GM19455 (cell line): Measurements from ENCODE around the gene MCU.

Experiments used
- ATAC-seq: cut with Tn5 transposase; IDR thresholded peaks from one replicate; pipeline ENCODE4 v1.9.1; 2021; ENCODE audit not compliant: unreplicated experiment

Gene MCU

DNA sequence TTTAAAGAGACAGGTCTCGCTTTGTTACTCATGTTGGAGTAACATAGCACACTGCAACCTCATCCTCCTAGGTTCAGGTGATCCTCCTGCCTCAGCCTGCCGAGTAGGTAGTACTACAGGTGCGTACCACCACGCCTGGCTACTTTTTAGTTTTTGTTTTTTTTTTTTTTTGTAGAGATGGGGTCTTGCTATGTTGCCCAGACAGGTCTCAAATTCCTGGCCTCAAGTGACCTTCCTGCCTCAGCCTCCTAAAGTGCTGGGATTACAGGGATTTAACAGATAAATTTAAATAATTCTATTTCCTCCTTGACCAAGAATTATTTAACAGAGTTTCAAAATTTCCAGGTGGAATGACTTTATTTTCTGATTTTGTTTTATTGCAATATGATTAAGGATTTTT lies 104.6 kb downstream of the MCU start:
- no peak for ATAC-seq

DNA sequence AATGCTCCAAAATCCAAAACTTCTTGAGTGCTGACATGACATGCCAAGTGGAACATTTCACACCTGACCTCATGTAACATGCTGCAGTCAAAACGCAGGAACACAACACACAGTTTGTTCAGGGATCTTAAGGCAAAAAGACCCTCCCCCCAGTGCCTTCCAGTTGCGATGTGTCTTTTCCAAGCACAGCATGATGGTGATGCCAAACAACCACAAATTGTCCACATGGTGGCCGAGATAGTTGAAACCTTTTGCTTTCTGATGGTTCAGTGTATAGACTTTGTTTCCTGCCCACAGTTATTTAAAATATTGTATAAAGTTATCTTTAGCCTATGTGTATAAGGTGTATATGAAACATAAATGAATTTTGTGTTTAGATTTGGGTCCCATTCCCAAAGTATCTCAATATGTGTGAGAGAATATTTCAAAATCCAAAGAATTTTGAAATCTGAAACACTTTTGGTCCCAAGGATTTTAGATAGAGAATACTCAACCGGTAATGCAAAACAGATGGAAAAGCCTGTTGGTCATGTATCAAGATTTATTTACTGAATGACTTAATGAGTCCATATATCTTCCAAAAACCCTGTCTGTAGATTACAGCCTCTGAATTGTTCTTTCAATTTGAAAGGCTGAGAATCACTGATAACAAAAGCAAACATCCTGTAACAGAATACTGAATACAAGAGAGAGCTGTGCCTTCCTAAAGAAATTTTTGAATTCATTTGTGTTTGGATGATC lies 108.2 kb downstream of the MCU start:
- ATAC-seq, result no peak

DNA sequence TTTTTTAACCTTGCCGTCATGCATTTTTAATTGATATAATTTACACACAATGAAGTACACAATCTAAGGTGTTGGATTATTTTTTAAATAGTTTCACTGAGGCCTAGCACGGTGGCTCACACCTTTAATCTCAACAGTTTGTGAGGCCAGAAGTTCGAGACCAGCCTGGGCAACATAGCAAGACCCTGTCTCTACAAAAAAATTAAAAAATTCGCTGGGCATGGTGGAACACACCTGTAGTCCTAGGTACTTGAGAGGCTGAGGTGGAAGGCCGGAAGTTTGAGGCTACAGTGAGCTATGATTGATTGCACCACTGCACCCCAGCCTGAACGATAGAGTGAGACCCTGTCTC lies 108.8 kb downstream of the MCU start:
- ATAC-seq, result no peak

DNA sequence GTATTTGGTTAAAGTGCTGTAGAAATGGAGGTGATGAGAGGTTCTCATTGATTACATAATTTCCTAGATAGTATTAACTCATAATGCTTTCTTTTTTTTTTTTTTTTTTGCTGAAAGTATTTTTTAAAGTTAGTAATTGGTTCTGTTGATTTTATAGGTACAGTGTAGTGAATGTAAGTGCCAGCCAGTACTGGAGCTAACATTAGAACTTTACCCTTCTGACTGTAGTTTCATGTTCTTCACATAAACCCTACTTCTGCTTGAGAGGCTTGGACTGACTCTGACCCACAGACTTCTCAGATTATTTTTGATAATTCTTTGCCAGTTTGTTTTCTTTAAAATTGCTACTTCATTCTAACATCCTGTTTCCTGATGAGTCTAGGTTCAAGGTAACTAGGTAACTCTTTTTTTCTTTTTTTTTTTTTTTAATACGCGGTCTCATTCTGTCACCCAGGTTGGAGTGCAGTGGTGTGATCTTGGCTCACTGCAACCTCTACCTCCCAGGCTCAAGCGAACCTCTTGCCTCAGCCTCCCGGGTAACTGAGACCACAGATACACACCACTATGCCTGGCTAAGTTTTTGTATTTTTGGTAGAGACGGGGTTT lies 109.4 kb downstream of the MCU start:
- ATAC-seq, result no peak

DNA sequence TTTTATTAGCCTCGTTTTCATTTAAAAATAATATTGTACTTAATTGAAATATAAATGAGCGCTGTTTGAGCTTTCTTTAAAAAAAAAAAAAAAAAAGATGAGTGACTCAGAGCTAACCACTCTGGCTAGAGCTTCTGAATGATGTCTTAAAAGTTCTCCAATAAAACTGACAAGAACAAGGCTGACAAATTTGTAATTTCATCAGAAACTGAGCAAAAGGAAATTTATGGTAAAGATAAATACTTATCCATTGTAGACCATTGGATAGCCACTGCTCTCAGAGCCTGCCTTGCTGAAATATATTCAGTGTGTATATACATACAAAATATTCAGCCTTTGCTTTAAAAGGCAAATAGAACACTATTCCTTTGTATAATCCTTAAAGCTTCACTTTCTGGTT lies 110.4 kb downstream of the MCU start:
- ATAC-seq, result no peak

DNA sequence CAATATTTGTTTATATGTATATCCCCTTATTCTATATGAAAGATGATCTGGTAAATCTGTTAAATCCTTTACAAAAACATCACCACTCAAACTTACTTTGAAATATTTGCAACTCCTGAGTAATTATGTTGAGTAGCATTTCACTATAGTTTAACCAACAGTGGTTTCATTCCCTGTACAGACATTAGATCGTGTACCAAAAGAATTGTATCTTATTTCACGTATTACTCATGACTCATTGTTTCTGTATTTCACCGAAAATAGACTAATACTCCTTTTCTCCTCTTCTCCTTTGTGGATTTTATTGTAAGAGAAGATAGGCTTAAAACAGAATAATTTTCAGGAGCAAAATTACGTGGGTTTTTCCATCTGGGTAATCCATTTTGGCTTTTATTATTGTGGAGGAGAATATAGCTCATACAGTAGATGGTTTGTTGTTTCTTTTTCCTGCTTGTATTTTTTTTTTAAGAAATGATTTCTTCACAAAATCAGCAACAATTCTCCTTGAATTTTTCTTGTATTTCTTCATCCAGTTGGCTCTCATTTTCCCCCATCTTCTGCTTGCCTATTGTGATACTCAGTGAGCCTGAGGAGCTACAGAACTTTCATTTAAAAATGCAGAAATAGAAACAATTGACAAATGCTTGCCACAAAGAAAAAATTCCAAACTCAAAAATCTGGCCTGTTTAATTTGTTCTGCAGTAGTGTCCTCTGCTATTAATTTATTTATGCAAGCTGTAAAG lies 111.0 kb downstream of the MCU start:
- ATAC-seq, result no peak

DNA sequence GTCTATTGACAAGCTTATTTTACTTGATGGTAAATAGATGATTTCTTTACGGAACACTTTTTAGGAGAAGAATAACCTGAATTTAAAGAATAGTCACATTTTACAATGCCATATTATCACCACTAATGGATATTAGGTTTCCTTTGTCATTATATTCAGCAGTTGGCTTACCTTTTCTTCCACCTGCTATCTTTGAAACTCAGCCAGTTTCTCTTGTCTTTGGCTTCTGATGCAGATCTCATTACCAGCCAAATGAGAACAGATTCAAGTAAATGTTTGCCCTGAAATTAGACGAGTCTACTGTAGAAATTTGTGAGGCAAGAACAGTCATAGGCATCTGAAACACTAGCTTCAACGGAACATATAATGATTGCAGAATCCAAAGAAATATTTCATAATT lies 116.1 kb downstream of the MCU start:
- no peak for ATAC-seq

DNA sequence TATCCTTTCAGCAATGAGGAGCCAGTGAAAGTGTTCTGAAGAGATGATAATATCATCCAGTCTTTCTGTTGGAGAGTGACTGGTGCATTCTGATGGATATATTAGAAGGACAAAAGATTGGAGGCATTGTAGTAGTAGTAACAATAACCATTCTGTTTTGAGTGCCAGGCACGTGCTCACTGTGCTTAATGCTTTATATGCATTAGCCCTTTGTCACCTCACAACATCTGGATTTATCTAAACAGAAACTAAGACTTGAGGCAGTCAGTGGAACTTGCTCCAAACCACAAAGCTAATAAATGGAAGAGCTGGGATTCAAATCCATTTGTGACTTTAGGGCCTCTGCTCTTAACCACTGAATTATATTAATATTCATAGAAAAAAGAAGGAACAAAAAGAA lies 117.1 kb downstream of the MCU start:
- no peak for ATAC-seq

DNA sequence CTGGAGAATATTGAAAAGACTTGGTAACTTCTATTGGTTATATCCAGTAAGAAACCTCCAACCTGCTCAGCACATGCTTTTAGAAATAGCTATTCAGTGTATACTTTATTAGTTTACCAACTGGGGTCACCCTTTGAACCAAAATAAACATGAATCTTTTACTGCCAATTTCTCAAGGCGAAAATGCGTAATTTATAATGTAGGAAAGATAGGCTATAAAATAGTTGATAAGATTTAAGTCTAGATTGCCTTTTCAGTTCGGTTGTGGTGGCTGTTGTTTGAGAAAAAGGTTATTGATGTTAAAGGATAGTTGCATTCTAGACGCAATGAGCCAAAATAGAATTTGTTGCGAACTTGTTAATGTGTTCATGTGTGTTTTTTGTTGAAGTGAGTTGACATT lies 119.0 kb downstream of the MCU start:
- no peak for ATAC-seq

DNA sequence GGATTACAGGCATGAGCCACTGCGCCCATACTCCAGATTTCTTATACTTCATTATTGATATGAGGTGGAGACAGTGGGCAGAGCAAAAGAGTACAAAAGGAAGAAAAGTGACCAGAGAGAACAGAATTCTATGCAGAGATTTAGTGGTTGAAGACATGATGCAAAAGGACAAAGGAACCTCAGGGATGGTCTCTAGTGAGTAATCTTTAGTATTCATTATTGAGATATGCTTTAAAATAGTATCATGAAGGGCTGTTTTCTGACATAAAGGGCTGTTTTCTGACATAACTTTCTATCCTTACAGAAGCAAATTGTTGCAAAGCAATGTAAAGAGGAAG lies 120.4 kb downstream of the MCU start:
- ATAC-seq, result no peak

DNA sequence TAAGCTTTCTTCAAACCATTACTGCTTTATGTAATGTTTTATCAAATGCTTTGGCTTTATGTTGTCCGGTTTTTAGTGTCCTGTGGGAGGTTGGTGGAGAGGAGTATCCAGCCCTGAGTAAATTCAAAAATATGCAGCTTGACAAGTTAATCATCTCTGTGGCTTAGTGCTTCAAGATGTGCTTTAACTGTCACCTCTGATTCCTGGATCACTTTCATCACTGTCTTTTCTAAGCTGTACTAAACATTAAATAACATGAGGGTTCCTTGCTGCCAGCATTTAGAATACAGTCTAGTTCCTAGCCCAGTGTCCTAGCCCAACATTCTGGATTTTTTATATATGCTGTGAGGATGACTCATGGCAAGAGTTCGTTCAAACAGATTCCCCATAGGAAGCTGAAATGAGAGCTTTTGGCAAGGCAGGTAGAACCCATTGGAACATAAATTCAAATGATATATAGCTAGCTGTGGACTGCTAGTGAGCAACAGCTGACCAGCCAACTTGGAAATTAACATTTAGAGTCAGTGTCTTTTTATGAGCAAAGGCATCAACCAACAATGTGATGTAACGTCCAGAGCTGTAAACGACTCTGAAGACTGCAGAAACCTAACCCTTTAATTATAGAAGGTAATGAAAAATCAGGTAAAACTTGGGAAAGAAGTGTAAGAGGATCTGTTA lies 120.9 kb downstream of the MCU start:
- no peak for ATAC-seq

DNA sequence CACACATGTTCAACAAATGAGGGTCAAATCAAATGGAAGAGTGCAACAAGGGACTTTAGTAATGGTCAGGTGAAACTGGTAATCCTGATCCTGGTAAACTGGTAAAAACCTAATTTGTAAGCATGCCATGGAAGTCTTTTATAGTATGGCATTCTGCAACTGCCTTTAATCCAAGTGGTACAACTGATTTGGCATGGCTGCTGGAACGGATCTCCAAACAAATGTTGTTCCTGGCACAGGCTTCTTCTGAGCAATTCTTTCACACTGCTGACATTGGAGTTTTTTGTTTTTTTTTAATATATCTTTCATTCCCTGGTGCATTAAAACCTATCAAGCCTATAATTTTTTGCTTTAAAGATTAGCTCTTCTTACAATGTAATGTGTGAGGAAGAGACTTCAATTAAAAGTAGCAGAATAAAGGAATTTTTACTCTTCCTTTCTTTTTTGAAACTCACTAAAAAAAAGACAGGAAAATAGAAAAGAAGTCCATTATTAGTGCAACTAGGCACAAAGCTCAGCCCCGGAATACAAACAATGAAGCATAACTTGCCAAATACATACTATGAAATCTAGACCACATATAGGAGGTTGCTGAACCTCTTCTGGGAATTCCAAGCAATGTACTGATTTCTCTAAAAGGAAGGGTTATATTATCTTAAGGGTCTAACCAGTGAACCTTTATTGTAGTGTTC lies 122.3 kb downstream of the MCU start:
- no peak for ATAC-seq

DNA sequence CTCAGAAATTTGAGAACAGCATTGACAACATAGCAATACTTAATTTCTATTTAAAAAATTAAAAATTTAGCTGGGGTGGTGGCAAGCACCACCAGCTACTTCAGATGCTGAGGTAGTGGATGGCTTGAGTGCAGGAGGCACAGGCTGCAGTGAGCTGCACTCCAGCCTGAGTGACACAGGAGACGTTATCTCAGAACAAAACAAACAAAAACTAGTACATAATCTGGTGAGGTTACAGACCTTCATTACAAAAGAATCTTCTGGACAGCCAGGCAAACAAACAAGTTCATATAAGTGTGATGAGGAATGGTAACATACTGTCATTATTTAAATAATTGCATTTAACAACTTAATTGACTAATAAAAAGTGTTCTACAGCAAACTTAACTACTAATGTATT lies 124.6 kb downstream of the MCU start:
- ATAC-seq, result no peak

DNA sequence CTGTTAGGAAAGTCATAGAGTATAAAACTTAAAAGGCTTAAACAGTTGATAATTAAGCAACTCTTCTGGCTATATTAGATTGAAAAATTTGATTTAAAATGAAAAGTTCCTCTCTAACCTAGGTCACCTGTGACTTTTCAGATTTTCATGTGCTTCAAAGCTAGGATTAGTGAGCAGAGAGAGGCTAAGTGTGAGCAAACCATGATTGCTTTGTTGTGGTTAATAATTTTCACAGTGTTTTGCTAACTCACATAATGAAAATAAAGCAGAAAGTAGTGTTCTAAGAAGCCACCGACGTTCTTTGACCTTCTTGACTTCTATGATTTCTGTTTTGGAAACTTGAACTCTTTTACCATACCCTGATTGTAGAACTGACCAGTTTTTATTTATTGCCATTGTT lies 126.1 kb downstream of the MCU start:
- no peak for ATAC-seq

DNA sequence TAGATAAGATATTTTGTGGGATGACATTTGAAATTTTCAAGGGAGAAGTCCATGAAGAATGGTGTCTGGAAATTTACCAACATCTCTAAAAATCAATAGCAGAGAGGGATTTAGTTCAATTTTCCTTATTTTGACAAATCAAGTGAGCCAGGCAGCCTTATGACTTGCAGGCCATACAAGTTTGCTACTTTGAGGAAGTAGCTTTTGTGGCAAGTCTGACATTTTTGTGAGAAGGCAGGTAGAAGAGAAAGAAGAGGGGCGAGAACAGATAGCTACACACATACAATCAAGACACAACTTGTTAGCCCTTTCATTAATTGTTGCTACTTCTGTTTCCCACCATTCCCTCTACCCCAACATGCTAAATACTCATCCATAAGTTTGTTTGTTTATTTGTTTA lies 127.1 kb downstream of the MCU start:
- no peak for ATAC-seq

DNA sequence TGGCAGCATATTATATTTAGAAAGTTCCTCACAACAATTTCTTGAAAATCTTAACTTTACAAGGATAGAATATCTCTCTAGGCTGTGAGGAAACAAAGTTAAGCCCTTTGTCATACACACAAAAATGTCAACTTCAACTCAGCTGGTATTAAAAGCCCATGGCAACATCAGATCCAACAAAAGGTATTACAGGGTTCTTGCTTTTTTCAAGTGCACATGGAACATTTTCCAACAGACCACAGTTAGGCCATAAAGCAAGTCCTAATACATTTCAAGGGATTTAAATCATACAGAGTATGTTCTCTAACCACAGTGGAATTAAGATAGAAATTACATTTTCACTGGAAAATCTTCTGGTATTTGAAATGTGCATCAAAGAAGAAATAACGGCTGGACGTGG lies 129.7 kb downstream of the MCU start:
- ATAC-seq, result no peak

DNA sequence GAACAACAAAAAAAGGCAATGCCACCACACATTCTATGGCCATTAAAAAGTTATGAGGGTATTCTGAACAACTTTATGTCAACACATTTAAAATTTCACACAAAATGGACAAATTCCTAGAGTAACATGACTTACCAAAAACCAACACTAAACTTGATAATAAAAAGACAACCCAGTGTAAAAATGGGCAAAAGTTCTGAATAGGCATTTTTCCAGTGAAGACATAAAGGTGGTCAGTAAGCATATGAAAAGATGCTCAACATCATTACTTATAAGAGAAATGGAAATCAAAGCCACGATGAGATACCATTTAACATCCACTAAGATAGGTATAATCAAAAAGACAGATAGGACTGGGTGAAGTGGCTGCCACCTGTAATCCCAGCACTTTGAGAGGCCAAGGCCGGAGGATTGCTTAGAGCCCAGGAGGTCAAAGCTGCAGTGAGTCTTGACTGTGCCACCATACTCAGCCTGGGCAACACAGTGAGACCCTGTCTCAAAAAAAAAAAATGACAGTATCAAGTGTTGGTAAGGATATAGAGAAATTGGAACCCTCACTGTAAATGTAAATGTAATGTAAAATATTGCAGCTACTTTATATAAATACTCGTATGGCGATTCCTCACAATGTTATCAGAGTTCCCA lies 130.5 kb downstream of the MCU start:
- ATAC-seq, result no peak

DNA sequence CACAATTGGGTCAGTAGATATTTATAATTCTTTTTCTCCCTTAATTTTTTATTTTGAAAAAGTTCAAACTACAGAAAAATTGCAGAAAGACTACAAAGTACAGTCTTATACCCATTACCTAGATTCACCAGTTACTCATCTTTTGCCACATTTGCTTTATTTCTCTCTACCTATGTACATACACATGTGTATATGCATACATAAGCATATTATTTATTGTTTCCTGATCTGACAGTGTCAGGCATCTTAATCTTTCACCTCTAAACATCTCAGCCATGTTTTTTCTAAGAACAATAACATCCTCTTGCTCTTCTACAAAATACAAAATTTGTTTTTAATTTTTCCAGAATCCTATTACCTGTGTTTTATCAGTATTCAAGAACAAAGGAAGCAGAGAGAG lies 133.2 kb downstream of the MCU start:
- no peak for ATAC-seq

DNA sequence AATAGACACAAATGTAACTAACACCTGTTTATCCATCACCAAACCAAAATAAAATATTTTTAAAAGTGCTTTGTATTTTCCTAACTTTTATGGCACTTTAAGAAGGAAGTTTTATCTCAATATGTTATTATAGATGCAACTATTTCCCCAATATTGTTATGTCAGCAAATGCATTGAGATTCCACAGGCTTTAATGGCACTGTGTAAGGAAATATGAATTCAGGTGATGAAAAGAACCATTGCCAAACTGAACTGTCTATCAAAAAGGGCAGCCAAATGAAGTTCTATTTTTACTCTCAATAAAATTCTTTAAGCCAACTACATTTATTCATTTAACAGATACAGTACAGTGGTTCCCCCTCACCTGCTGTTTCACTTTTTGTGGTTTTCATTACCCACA lies 134.4 kb downstream of the MCU start:
- no peak for ATAC-seq

DNA sequence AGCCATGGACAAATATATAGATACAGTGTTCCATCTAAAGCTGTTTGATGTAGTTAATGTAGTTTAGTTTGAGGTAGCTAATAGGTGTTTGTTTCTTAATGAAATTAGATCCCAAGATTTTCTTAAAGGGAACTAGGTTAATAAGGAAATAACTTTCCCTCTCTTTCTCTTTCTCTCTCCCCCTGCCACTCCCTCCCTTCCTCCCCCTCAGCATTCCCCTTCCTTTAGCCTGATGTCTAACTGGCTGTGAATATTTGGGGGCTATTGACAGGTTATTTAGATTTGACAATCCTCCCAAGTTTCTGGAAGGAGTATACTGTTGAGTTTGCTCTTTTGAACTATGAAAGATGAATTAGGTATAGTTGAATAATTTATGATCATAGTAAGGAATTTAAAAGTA lies 136.4 kb downstream of the MCU start:
- no peak for ATAC-seq

DNA sequence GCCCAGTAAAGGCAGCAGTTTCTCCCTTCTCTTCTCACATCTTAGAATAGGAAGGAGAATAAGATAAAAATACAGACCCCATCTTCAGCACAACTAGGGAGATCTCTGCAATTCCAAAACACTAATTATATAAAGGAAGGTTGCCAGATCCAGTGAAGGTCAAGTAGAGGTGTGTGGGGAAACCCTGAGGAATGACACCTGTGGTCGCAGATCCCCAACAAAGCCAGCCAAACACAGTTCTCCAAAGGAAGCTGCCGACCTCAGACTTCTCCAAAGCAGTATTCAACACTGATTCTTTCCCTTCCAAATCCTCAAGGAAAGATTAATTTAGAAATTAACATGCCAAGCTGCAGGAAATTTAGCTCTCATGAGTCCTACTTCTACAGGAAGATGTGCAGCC lies 138.7 kb downstream of the MCU start:
- no peak for ATAC-seq
